GM18520 (cell line): Measurements from ENCODE around the gene OPN4.

ENCODE experiments used
- ATAC-seq: cut with Tn5 transposase; IDR thresholded peaks from one replicate; pipeline ENCODE4 v1.9.1; 2021; ENCODE audit not compliant: unreplicated experiment

OPN4 gene

DNA sequence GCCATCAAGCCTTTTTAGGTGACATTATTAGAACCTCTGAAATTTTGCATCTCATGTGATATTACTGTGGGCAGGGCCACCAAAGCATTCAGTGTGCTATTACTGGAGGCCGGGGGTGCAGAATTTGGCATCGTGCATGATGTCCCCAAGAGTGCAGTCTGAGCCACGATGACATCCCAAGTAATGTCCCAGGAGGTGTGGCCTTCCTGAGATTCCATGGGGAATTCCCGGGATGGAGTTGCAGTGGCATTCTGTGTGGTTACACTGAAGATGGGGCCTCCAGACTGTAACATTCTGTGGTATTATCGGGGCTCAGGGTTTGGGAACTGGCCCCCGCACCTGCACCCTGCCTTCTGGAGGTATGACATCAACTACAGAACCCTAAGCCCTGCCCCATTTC, 23.0 kb downstream of the OPN4 start:
- no peak for ATAC-seq

DNA sequence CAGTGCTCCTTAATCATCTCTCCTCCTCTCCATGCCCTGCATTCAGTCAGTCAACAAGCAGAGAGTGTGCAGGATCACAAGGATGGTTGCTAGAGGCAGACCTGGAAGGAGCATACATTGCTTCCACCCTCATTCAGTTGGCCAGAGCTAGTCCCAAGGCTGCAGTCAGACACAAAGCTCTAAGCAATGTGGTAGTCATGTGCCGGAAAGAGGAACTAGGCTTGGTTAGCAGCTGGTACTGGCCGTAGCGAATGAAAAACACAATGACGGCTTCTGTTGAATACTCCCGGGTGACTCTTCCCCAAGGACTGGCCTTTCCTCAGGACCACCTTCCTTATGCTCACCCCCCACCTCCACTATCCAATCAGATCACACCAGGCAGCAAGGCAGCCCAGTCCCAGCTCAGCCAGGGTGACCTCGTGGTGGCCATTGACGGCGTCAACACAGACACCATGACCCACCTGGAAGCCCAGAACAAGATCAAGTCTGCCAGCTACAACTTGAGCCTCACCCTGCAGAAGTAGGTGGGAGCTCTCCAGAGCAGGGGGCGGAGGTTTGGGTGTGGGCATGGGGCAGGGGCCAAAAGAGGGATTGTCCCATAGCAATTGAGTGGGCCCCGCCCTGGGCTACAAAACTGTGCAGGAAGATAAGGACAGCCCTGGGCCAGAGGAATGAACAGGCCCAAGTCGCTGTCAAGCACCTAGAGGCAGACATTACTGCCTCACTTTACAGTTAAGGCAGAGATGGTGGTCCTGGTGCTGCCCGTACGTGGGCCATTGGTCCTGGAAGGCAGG, 24.8 kb downstream of the OPN4 start:
- ATAC-seq = no peak

DNA sequence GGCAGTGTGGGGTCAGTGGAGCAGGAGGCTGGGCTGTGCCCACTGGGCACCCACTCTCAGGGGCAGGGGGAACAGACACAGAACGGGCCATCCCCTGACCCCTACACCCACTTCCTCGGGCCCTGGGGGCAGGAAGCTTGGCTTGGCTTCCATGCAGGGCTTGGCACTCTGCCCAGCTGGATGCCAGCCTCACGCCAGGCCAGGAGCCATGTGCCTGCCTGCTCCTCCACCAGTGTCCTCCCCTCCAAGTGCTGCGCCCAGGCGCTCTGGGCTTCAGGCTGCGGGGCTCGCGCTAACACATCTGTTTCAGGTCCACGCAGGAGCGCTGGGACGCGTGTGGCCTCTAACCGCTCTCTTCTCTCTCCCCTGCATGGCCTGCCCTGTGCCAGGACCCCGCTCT, 26.7 kb downstream of the OPN4 start:
- no peak for ATAC-seq

DNA sequence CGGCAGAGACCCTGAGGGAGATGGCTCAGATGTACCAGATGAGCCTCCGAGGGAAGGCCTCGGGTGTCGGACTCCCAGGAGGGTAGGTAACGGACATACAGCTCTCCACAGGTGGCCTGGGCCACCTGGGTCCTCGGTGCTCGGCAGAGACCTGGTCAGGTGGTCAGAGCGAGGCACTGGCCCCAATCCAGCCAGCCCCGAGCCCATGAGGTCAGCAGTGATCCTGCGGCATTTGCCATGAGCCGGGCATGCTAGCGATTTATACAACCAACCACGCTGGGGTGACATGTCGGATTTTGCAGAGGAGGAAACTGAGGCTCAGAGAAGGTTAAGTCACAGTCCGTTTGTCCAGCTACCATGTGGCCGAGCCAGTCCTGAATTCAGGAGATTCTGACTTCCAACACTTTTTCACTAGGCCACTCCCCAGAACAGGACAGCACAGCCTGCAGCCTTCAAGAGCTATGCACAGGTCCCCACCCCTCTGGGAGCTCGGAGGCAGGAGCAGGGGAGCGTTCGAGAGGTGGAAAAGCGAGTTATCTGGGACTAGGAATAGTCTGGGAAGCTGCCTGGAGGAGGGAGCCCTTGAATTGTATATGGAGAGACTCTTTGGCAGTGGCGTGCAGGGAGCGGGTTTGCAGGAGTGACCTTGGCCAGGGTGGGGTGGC, 27.5 kb downstream of the OPN4 start:
- ATAC-seq = no peak

DNA sequence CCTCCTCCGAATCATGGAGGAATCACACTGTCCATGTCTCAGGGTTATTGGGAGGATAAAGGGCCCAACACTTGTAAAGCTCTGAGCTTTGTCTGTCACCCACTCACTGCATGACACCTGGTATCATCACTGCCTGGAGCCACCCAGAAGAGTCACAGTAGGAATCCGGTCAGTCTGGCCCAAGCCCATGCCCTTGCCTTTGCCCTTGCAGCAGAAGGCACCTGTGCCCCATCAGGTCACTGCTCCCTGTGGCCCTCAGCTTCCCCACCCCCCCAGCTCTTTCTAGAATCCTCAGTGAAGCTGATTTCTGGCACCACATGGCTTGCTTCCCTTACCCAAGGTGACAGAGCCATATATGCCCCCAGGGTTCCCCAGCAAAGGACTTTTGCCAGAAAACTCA, 28.3 kb downstream of the OPN4 start:
- ATAC-seq = no peak

DNA sequence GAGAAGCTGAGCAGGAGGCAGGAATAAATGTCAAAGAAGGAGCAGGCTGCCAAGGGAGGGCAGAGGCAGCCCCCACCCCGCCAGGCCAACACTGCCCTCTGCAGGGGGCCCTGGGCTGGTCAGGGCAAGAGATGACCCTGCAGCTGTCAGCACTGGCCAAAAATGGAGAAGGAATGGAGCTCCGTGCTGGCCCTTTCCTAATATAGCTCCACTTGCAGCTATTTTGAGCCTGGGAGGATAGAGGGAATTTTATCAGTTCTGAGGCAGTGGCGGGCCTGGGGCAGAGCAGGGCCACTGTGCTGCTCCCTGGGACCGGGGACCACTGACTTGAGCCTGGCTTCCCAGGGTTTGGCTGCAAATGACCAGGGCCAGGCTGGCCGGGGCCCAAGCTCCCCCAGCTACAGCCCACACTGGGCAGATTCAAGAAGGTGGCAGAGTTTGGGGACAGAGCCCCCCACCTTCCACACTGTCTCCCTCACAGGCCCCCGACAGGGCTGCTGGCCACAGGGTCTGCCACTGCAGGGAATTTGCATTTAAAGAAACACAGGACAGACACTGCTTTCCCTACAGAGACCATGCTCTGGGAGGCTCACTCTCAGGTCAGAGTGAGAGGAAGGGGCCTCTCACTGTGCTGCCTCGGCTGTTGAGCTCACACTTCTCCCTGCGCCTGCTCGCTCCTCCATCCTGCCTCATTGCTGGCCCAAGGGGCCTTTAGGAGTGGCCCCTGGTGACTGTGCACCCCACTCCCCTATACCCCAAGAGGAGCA, 30.2 kb downstream of the OPN4 start:
- no peak for ATAC-seq

DNA sequence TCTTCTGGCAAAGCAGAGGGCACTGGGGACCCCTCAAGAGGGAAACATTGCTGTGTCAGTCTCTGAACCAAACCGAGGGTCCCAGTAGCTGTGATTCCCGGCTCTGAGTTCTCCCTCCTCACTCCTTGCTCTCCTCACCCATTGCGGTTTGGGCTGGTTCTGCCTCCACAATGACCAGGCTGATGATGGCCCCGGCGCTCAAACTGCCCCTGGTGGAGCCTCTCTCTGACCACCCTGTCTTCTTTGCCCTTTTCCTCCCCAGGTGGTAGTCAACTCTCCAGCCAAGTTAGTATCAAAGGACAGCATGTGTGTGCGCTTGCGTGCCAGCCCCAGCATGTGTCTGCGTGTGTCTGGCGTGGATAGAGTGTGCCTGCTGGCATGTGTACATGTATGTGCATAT, 31.1 kb downstream of the OPN4 start:
- no peak for ATAC-seq

DNA sequence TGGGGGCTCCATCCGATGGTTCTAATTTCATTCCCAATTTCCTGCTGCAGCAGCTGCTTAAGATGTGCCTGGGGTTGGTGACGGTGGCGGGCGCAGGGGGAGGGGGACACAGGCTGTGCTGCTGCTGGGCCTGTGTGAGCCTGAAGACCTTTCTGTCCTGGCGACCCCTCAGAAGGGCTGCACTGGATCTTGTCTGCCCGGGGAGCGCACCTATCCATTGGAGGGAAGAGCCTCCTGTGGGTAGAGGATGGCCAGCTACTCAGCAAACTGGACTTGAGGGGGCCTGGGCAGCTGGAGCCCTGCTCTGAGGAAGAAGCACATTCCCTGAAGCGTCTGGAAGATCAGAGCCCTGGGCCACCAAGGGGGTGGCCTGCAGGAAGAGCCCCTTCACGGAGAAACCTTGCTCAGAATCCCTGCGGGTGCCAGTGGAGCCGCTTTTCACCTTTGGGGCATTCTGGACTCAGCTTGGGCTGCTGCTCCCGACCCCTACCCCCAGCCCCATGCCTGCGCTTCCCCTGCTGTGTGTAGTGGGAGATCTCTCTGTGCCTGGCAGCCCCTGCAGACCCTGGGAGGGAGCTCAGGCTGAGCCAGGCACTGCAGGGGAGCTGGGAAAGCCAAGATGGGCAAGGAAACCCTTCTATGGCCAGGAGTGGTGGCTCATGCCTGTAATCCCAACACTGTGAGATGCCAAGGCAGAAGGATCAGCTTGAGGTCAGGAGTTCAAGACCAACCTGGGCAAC, 31.7 kb downstream of the OPN4 start:
- ATAC-seq = no peak

DNA sequence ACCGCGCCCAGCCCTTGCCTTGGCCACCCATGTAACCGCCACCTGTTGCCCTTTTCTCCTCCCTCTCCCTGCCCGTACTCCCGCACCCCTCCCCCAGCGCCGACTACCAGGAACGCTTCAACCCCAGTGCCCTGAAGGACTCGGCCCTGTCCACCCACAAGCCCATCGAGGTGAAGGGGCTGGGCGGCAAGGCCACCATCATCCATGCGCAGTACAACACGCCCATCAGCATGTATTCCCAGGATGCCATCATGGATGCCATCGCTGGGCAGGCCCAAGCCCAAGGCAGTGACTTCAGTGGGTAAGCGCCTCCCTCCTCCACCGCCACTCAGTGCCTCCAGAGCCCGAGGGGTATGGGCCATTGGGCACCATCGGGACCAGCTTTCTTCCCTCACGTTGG, 32.6 kb downstream of the OPN4 start:
- no peak for ATAC-seq

DNA sequence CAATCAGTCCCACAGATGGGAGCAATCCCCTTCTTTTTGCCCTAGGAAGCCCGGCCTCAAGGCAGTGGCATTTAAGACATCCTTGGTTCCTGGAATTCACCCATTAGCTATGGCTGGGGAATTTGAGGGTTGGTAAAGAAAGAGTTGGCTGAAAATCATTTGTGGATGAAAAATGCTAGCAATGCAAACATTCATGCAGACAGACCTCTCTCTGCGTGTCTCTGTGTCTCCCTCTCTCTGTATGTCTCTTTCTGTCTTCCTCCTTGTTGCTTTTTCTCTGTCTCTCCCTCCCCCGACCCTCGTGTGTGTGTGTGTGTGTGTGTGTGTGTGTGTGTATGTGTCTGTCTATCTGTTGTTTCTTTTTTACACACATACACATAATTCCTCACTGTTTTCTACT, 33.4 kb downstream of the OPN4 start:
- ATAC-seq = no peak

DNA sequence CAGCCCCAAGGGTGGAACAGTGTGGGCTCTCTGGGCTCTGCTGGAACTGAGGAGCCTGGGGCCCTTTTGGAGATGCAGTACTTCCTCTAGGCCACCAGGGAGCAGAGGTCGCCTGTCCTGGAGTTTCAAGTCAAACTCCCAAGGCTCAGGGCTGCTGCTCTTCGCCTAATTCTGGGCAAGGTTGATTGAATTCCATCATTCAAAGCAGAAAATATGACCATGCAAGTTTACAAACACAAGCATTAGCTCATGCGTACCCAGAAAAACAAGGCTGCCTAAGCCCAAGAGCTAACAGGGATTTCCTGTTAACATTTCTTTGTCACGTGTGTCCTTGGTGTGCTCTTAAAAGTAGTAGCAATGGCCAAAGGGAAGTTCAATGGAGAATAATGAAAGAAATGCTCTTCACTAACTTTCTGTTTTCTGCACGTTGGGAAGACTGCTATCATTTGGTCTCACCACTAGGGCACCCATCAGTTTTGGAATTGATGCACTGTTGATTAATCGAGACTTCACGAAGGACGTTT, 34.1 kb downstream of the OPN4 start:
- no peak for ATAC-seq

DNA sequence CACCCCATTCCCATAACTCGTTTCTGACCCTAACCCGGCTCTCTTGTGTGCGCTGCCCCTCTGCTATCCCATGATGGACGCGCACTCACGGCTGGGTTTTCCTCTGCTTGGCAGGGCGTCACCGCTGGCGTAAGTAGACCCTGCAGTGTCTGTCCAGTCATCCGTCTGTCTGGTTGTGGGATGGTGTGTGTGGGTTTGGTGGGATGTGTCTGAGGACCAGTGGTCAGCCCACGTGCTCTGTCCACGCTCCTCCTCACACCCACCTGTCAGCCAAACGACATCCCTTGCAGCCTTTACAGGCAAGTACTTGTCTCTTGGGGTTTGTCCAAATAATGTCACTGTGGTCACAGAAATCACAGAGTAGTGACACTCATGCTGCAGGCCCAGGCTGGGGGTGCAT, 34.8 kb downstream of the OPN4 start:
- no peak for ATAC-seq

DNA sequence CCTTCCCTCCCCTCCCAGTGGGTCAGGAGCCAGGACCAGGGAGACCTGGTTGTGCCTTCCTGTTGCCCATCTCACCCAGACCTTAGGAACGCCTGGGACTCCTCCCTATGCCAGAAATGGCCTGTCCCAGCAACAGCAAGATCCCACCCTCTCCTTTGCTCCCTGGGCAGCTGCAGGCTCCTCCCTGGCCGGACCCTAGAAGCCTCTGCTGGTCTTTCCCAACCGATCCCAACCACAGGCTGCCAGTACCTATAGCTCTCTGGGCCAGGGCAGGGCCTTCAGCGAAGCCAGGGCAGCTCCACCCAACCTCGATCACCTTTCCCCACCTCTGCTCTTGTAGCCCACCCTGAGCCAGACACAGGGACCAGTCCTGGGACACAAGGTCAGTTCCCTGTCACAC, 35.9 kb downstream of the OPN4 start:
- ATAC-seq = no peak

DNA sequence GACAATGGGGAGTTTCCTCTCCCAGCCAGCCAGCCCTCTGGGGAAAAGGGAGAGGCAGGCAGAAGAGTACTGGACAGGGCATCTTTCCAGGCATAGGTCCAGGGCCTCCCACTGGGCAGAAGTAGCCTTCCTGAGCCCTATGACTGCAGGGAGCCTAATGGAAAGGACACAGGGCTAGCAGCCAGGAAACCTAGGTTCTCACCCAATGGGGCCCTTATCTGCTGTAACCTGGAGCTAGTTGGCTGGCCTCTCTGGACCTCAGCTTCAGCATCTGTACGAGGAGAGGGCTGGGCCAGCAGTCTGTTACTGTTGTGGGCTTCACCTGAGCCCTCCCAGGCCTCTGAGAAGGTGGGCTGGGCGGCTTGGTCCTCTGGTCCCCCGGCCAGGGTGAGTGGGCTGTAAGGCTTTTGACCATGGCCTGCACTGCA, 36.3 kb downstream of the OPN4 start:
- no peak for ATAC-seq

DNA sequence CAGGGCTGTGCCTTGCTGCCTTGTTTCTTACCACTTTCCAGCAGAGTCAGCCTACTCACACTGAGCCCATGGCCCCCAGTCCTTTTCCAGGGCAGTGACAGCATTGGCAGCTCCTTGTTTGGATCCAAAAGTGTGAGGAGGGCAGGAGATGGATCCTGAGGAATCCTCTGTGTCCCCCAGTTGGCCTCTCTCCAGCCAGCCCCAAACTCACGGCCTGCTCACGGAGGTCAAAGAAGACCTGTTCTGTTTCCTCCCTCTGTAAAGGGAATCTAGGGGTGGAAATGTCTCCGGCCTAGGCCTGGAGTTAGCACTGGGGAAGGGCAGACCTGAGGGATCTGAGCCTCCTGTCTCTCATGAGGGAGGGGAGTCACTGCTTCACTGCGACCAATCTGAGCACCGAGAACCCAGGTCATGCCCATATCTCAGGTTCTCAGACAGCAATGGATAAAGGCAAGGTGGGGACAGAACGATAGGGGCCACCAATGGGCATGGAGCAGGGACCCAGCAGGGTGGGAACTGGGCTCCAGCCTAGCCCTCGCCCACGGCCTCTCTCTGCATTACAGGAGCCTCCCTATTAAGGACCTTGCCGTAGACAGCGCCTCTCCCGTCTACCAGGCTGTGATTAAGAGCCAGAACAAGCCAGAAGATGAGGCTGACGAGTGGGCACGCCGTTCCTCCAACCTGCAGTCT, 37.1 kb downstream of the OPN4 start:
- ATAC-seq = no peak

DNA sequence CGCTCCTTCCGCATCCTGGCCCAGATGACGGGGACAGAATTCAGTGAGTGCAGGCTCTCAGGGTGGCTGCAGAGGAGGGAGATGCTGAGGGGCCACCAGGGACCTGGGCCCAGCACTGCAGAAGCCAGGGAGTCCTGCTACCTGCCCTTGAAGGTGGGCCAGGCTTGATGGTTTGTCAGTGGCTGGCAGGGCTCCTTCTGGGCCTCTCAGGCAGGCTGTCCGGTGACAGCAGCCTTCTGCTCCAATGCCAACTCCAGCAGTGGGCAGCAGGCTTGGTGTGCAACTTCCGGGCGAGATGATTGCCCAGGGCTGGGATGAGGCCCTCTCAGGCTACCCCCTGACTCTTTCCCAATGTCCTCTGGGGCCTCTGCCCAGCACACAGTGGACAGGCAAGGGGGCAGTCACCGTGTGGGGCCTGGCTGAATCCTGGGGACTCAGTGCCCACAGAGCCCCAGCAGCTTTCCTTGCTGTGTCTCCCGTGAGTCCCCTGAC, 37.7 kb downstream of the OPN4 start:
- ATAC-seq = no peak

DNA sequence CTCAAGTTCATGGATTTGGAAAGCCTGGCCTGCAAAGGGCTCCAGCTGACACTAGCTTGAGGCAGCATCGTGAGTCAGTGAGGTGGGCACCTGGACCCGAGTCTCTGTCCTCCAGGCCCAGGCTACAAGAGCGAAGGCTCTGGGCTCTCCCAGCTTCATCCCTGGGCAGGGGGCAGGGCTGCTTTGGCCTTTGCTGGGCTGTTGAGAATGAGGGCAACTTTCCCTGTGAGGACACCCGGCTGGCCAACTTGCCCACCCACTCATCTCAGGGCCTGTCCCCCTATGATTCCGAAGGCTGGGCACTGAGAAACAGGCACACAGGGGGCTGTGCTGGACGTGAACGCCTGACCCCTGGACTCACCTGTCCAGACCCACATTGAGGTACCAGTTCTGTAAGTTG, 38.3 kb downstream of the OPN4 start:
- no peak for ATAC-seq

DNA sequence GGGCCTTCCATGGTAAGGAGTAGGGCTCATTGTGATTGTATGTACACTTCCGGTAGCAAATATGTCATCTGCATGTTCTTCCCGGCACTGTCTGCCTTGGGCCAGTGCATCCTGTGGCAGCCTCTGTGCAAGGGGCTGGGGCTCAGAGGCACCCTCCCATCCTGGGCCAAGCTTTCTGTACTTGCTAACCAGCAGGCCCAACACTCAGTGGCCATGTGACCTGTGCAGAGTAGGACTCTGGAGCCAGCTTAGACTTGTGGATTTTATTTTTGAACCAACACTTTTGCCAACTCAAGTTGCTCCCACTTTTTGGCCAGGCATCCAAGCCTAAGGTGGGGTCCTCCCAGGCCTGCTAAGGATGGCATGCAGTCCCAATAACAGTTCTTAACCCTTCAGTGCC, 38.9 kb downstream of the OPN4 start:
- ATAC-seq = no peak

DNA sequence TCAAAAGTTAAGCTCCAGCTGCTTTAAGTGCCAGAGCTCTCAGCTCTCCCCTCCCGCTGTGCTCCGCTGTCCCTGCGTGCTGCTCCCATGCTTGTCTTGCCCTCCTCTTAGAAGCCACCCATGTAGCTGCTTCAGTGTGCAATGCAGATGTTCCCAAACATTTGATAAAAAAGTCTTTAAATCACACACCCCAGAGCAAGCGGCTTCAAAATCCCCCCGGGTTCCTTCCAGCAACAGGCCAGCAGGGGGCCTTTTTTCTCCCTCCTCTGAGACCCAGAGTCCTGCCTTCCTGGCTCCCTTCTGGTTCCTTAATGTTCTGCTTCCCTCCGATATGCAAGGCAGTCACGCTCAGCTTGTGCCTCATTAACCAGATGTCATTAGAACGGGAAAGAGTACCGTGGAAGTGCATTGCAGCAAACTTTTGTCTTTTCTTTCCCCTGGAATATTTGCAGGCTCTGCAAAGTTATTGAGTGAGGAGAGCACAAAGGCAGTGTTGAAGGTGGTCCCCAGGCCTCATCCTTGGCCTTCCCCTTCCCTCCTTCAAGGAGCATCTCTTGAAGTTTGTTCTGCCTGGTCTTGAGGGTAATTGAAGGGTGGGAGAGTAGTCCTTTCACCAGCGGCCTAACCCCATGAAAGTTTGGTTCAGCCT, 39.5 kb downstream of the OPN4 start:
- ATAC-seq = no peak
